Epithelial cell of esophagus (primary cell): ENCODE results near the gene PLEKHH1.
A peak's percentile ranks its signal among the peaks of the same experiment; 100 is the strongest.

Source experiments
- DNase-seq: peaks from one replicate; pipeline ENCODE4 v3.0.0; 2010; ENCODE audit warnings: low read depth
- H3K4me3 ChIP-seq: 2 replicates; pipeline ENCODE4 v1.5.1; 2011; ENCODE audit warnings: mild to moderate bottlenecking, low read length, control low read depth
- CTCF ChIP-seq: IDR thresholded peaks from 2 replicates; pipeline ENCODE4 v1.5.1; 2011; ENCODE audit warnings: low read depth, mild to moderate bottlenecking, low read length, control low read depth, inconsistent platforms; ENCODE audit not compliant: insufficient read depth; ENCODE audit errors: missing control alignments

PLEKHH1 gene

DNA sequence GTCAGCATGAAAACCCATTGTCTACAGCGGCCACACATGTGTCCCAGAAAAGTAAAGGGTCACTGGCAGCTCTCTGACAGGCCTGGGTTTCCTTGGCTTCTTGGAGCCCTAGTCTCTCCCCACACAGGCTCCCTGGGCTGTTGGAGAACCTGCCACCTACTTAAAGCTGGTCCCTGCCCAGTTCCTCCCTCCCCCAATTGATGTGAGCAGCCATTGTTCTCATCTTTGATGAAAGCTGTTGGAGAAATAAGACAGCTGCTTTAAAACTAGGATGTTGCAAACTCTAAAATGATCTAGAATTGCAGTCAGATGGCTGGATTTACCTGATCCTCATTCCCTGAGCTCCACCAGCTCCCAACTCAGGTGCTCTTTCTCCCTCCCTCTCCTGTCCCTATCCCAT lies 4.8 kb upstream of the PLEKHH1 start:
- DNase-seq = no peak
- TF ChIP-seq CTCF = no peak
- no peak overlapping the region for H3K4me3 ChIP-seq

DNA sequence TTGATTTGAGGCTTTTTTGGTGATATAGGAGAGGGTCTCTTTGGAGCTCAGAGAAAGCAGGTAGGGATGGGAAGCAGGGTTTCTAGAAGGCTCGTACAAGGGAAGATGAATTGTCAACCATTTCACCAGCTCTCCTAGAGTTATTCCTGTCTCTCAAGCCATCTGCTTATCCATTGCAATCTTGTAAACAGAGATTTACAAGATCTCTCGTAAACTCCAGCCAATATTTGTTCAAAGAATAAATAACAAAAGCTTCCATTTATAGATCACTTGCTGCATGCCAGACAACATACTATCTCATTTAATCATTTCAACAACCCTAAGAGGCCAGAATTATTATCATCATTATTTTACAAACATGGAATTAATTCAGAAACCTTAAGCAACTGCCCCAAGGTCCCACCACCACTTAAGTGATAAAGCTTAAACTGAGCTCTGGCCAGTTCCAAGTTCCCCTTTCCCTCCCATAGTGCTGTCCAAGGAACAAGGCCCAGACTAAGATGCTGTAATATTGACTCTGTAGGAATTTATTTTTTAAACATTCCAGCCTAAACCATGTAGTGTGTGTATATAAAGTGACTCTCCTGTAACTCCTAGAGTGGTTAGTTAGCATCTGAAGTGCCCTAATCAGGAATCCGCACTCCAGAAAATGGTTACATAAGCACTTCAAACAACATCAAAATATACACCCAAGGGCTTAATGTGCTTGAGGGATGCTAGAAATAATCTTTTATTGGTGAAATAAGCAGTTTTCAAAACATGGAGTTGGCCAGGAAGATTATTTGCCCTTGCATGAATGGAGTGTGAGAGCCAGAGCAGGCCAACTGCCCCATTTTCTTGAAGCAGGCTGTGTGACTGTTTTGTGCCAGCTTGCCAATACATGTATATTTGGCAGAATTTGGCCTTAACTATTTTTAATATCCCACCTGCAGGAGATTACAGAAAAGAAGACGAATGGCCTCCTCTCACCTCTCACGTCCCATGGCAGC lies 2.8 kb upstream of the PLEKHH1 start:
- no peak overlapping the region for H3K4me3 ChIP-seq
- TF ChIP-seq CTCF = no peak
- DNase-seq = no peak

DNA sequence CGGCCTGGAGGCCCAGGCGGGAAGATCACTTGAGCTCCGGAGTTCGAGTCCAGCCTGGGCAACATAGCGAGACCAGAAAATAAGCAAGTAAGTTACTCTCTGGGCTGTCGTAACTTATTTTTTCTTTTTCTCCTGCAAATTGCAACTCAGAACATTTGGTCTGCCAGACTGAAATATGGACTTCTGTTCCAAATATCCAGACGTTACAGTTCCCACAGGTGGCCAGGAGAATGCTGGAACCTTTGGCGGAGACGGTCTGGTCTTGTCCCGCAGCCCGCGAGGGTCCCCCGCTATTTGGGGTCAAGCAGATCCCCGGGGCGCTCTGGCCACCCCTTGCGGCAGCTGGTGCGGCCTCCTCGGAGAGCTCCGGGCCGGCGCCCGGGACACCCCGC lies 488 bp upstream of the PLEKHH1 start:
- peak overlapping the region; percentile 57 for H3K4me3 ChIP-seq
- no peak for TF ChIP-seq CTCF
- no peak for DNase-seq

DNA sequence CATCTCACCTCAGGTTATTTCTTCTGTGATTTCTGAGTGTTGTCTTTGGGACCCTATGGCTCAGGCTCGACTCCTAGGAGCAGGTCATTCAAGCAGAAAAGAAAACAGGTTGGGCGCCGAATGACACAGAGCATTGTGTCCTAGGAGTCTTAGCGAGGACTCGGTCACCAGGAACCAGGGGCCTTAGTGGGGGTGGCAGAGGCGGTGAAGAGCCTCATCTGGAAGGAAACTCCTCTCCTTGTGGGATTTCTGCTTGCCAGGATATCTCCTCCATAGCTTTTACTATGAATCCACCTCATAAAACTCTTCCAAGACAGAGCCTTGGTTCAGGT lies 630 bp downstream of the PLEKHH1 start:
- peak overlapping the region; percentile 57 for H3K4me3 ChIP-seq
- no peak for TF ChIP-seq CTCF
- DNase-seq = no peak

- no peak for DNase-seq
- TF ChIP-seq CTCF = no peak
- H3K4me3 ChIP-seq = no peak overlapping the region
Observed at GRCh38 chr14:67536087-67536486, 3.0 kb downstream of the PLEKHH1 start.

DNA sequence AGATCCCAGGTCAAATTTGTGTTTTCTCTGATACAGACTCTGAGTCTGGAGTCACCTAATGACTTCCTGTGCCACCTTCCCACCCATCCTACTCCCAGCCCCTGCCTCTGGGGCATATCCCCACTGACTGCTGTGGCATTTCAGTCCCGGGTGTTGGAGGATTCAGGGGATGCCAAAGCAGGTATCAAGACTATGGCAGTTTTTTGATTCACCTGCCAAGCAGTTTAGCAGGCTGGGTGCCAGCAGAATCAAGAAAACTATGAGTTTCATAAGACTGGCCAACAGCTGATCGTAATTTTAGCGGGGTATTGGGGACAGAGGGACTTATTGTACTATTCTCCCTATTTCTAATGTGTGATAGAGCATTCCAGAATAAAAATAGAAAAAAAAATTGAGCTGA lies 4.6 kb downstream of the PLEKHH1 start:
- TF ChIP-seq CTCF = no peak
- no peak overlapping the region for H3K4me3 ChIP-seq
- no peak for DNase-seq

DNA sequence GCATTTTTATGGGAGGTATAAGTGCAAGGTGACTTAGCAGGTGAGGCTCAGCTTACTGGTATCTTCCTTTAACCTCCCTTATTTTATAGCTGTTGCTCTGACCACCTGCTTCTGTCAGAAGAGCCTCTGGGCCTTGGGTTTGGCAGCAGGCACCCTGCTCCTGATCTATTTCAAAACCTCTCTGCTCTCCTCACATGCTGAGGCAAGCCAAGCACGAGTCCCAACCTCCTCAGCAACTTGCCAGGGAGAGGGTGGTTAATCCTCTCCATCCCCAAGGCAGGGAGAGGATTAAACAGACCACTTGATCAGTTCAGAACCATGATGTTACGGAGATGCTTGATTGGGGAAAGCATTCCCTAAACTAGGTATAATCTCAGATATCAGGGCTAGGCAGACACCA lies 5.4 kb downstream of the PLEKHH1 start:
- peak; percentile 68 for DNase-seq
- no peak overlapping the region for H3K4me3 ChIP-seq
- TF ChIP-seq CTCF = no peak
